Measurements from ENCODE around the gene CSNK1A1. TPM values are rescaled to one million over a fixed set of nuclear protein-coding genes. Genes with fewer than 3 reads are reported as not detected.
A peak's percentile ranks its signal among the peaks of the same experiment; 100 is the strongest.

Gene CSNK1A1
- total RNA-seq, 4 donors from 2014 or later, result 101 to 326 (median 205) TPM

- intact Hi-C loops (cut with DNase I; ENCODE audit: low total_unique reads), result no loop called here
- no peak for DNase-seq
- H3K4me1 ChIP-seq, result peaks cover 10 to 12% of the 10 kb centered on the region in 2 donors
- peak overlapping the region; percentile 87 to 88 for H3K27ac ChIP-seq
- no peaks in the 10 kb centered on the region for H3K27me3 ChIP-seq
- no peaks in the 10 kb centered on the region for H3K9me3 ChIP-seq
- H3K4me3 ChIP-seq, result no peak overlapping the region
- no peak for TF ChIP-seq POLR2A (IDR thresholded peaks at IDR 0.05)
- TF ChIP-seq CTCF (IDR thresholded peaks at IDR 0.05), result no peak
- no peaks in the 10 kb centered on the region for H3K36me3 ChIP-seq
These were observed 64.3 kb downstream of the CSNK1A1 start for GRCh38 chr5:149486726-149487635.

GRCh38 chr5:149485655-149486615 is 65.3 kb downstream of the CSNK1A1 start:
- intact Hi-C loops (cut with DNase I; ENCODE audit: low total_unique reads), result no loop called here

GRCh38 chr5:149481485-149481884 is 69.8 kb downstream of the CSNK1A1 start:
- Histone ChIP-seq H3K27me3 (no peaks in the 10 kb centered on the region), H3K9me3 (no peaks in the 10 kb centered on the region), H3K36me3 (no peaks in the 10 kb centered on the region), H3K4me1 (peaks cover 5 to 7% of the 10 kb centered on the region in 2 donors), H3K4me3 (no peak overlapping the region), H3K27ac (peak overlapping the region; percentile 62 to 87)
- no peak for DNase-seq
- TF ChIP-seq POLR2A (IDR thresholded peaks at IDR 0.05) (no peak), CTCF (IDR thresholded peaks at IDR 0.05) (no peak)
- intact Hi-C loops (cut with DNase I; ENCODE audit: low total_unique reads), result no loop called here

More at GRCh38 chr5:149485655-149486615, 65.3 kb downstream of the CSNK1A1 start:
- Histone ChIP-seq H3K9me3 (no peaks in the 10 kb centered on the region), H3K36me3 (no peaks in the 10 kb centered on the region), H3K4me3 (no peak overlapping the region), H3K27me3 (no peaks in the 10 kb centered on the region), H3K27ac (peak overlapping the region; percentile 87 to 88), H3K4me1 (peaks cover 10 to 12% of the 10 kb centered on the region in 2 donors)
- DNase-seq, result peak; percentile 84 to 91
- peak in 1 of 2 donors; percentile 12 for TF ChIP-seq POLR2A (IDR thresholded peaks at IDR 0.05)
- TF ChIP-seq CTCF (IDR thresholded peaks at IDR 0.05), result no peak

GRCh38 chr5:149478761-149479160 is 72.5 kb downstream of the CSNK1A1 start:
- intact Hi-C loops (cut with DNase I; ENCODE audit: low total_unique reads), result no loop called here
- no peak for DNase-seq
- Histone ChIP-seq H3K27me3 (no peaks in the 10 kb centered on the region), H3K36me3 (no peaks in the 10 kb centered on the region), H3K4me3 (no peak overlapping the region), H3K4me1 (no peaks in the 10 kb centered on the region), H3K9me3 (no peaks in the 10 kb centered on the region), H3K27ac (no peak overlapping the region)
- TF ChIP-seq POLR2A (IDR thresholded peaks at IDR 0.05), result no peak
- no peak for TF ChIP-seq CTCF (IDR thresholded peaks at IDR 0.05)

All from uterus (tissue), 4 donors.